Measurements from ENCODE around the gene KLF5.

- TF ChIP-seq POLR2A (IDR thresholded peaks at IDR 0.05; ENCODE audit: low read depth, low read length), result no peak
- TF ChIP-seq POLR2AphosphoS5 (IDR thresholded peaks at IDR 0.05; ENCODE audit: low read depth, low read length), result no peak
Observed at GRCh38 chr13:73075546-73075945, 16.7 kb downstream of the KLF5 start.

Data from GM12892 (cell line).